ENCODE measurements around the gene RAF1.
A peak's percentile ranks its signal among the peaks of the same experiment; 100 is the strongest.

- TF ChIP-seq EZH2 (IDR thresholded peaks at IDR 0.05; ENCODE audit: borderline replicate concordance, low read length): no peak
- TF ChIP-seq CTCF (conservative IDR thresholded peaks at IDR 0.05 in 1 of 2, IDR thresholded peaks at IDR 0.05 in 1 of 2; ENCODE audit: extremely low read depth in 1 of 2, insufficient read depth in 1 of 2, low read depth in 1 of 2, low read length in 2 of 2): peak; percentile 92 to 96
Measured at GRCh38 chr3:12706504-12707253, 42.8 kb upstream of the RAF1 start.
